Activated naive CD4-positive, alpha-beta T cell treated with anti-CD3 and anti-CD28 coated beads for 36 hours (primary cell): Measurements from ENCODE around the gene NKX3-2. TPM values are rescaled to one million over a fixed set of nuclear protein-coding genes. Genes with fewer than 3 reads are reported as not detected.
A peak's percentile ranks its signal among the peaks of the same experiment; 100 is the strongest.

Experiments used
- CTCF ChIA-PET: fragments of 350-600 bp; sonication (Branson Sonifier 250); formaldehyde crosslinking; loops from one replicate; lab custom pipeline; 2021; ENCODE audit warnings: antibody characterized with exemption; lab: Charles Lee
- DNase-seq: peaks from one replicate; pipeline ENCODE4 v3.0.0-alpha.2; 2020
- H3K27ac Mint-ChIP-seq: one replicate; pipeline ENCODE4 v1.8.0; 2021; ENCODE audit warnings: mild to moderate bottlenecking, mixed read lengths
- H3K27me3 Mint-ChIP-seq: one replicate; pipeline ENCODE4 v1.8.0; 2021; ENCODE audit warnings: low read depth, mixed read lengths
- H3K36me3 Mint-ChIP-seq: one replicate; pipeline ENCODE4 v1.8.0; 2021; ENCODE audit warnings: low read depth, mixed read lengths
- H3K4me1 Mint-ChIP-seq: one replicate; pipeline ENCODE4 v1.8.0; 2021; ENCODE audit warnings: low read depth, mixed read lengths
- H3K4me3 Mint-ChIP-seq: one replicate; pipeline ENCODE4 v1.8.0; 2021; ENCODE audit warnings: mild to moderate bottlenecking, moderate library complexity, mixed read lengths
- H3K9me3 Mint-ChIP-seq: one replicate; pipeline ENCODE4 v1.8.0; 2021; ENCODE audit warnings: mixed read lengths
- intact Hi-C: fragments of 100-400 bp; cut with micrococcal nuclease; formaldehyde crosslinking; loops from one replicate; pipeline ENCODE4 v1.15.1; 2023
- total RNA-seq, 2 experiments: library from RNA; stranded (reverse); gene quantifications; one replicate each; pipeline ENCODE4 v1.2.3, GENCODE V29; 2021

Gene NKX3-2
- total RNA-seq, 2 experiments from 2014 or later = not detected

- Mint-ChIP-seq H3K4me1 (peaks cover 34% of the 10 kb centered on the region), H3K9me3 (no peaks in the 10 kb centered on the region), H3K27ac (no peak overlapping the region), H3K27me3 (peaks cover 90% of the 10 kb centered on the region), H3K4me3 (no peak overlapping the region), H3K36me3 (peaks cover 5% of the 10 kb centered on the region)
- peak; percentile 41 for DNase-seq
- CTCF ChIA-PET = interaction anchor here (0.8 to 1.2 kb wide), 2 partner anchors 11 to 15 kb away, joined by 3 read pairs; no protein-coding TSS in a partner anchor
- intact Hi-C loops = no loop called here
These were observed 7.1 kb downstream of the NKX3-2 start for GRCh38 chr4:13537011-13537831.

- DNase-seq = no peak
- Mint-ChIP-seq H3K9me3 (no peaks in the 10 kb centered on the region), H3K27me3 (peaks cover 90% of the 10 kb centered on the region), H3K27ac (no peak overlapping the region), H3K36me3 (peaks cover 5% of the 10 kb centered on the region), H3K4me1 (peaks cover 31% of the 10 kb centered on the region), H3K4me3 (no peak overlapping the region)
- intact Hi-C loops = no loop called here
- CTCF ChIA-PET = interaction anchor here (0.8 to 1.2 kb wide), 2 partner anchors 12 to 15 kb away, joined by 3 read pairs; no protein-coding TSS in a partner anchor
These were observed 7.7 kb downstream of the NKX3-2 start for GRCh38 chr4:13536607-13537006.

- no peak for DNase-seq
- Mint-ChIP-seq H3K27me3 (peaks cover 91% of the 10 kb centered on the region), H3K27ac (no peak overlapping the region), H3K4me3 (no peak overlapping the region), H3K4me1 (peaks cover 33% of the 10 kb centered on the region), H3K9me3 (no peaks in the 10 kb centered on the region), H3K36me3 (peaks cover 5% of the 10 kb centered on the region)
- CTCF ChIA-PET = no interaction called here
- intact Hi-C loops = no loop called here
These were observed 8.5 kb downstream of the NKX3-2 start for GRCh38 chr4:13535708-13536361.

DNA sequence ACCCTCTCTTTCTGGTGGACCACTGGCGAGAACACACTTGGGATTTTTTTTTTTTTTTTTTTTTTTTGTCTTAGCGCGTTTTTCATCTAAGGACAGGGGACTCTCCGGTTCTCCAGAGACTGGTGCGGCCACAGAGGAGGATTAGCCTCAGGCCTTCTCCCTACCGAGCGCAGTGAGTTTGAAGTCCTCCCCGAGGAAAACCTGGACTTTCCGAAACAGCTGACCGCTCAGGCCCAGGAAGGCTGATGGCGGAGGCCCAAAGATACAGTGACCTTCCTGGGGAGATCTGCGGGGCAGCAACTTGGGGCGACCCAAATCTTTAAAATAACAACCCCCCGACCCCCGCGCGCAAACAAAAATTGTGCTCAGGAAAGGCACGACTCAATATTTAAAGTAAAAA, 9.2 kb downstream of the NKX3-2 start:
- intact Hi-C loops = no loop called here
- H3K27me3 Mint-ChIP-seq = peaks cover 91% of the 10 kb centered on the region
- CTCF ChIA-PET = interaction anchor here (0.7 kb wide), 1 partner anchor 71 kb away, joined by 3 read pairs; no protein-coding TSS in a partner anchor

GRCh38 chr4:13534344-13535063, 9.8 kb downstream of the NKX3-2 start:
- H3K4me3 Mint-ChIP-seq = no peak overlapping the region
- no peak overlapping the region for H3K27ac Mint-ChIP-seq
- H3K27me3 Mint-ChIP-seq = peaks cover 91% of the 10 kb centered on the region
- H3K36me3 Mint-ChIP-seq = peaks cover 5% of the 10 kb centered on the region
- H3K4me1 Mint-ChIP-seq = peaks cover 29% of the 10 kb centered on the region
- intact Hi-C loops = no loop called here
- DNase-seq = no peak
- H3K9me3 Mint-ChIP-seq = no peaks in the 10 kb centered on the region
- CTCF ChIA-PET = interaction anchor here (0.7 kb wide), 1 partner anchor 71 kb away, joined by 3 read pairs; no protein-coding TSS in a partner anchor

More for the DNA sequence above, 9.2 kb downstream of the NKX3-2 start:
- Mint-ChIP-seq H3K4me1 (peaks cover 29% of the 10 kb centered on the region), H3K4me3 (no peak overlapping the region), H3K9me3 (no peaks in the 10 kb centered on the region), H3K36me3 (peaks cover 5% of the 10 kb centered on the region), H3K27ac (no peak overlapping the region)
- no peak for DNase-seq

DNA sequence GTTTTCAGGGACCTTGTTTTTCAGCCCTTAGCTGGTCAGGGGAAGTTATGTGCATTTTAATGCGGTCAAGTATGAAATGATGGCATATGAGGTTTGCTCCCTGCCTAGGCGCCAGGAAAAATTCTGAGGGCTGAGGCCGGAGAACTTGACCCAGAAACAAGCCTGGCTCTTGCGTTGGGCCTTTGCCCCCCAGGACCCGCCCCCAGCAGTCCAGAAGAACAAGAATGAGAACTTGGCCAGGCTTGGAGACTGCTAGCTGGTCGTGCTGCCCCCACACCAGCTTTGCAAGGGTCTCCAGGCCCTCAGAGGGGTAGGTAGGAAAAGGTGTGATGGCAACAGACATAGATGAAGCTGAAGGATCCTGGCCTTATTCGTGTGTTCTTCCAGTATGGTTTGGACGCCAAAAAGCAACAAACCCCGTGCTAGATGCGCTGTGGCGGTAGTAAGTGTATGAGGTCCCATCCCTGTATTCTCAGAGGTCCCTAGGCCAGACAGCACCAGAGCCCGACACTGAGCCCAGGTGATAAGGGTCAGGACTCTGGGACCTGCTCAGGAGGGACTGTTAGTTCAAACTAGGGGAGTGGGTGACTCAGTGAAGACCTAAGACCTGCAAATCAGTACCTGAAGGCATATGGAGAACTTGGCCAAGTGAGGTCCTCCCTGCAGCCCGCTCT, 10.5 kb downstream of the NKX3-2 start:
- Mint-ChIP-seq H3K4me3 (no peak overlapping the region), H3K9me3 (peaks cover under 1% of the 10 kb centered on the region), H3K27ac (no peak overlapping the region), H3K36me3 (peaks cover 7% of the 10 kb centered on the region), H3K27me3 (peaks cover 90% of the 10 kb centered on the region), H3K4me1 (peaks cover 29% of the 10 kb centered on the region)
- CTCF ChIA-PET = no interaction called here
- intact Hi-C loops = no loop called here
- no peak for DNase-seq

GRCh38 chr4:13531625-13531998, 12.7 kb downstream of the NKX3-2 start:
- H3K27ac Mint-ChIP-seq = no peak overlapping the region
- DNase-seq = no peak
- peaks cover 33% of the 10 kb centered on the region for H3K4me1 Mint-ChIP-seq
- H3K27me3 Mint-ChIP-seq = peaks cover 87% of the 10 kb centered on the region
- CTCF ChIA-PET = interaction anchor here (2.5 kb wide), 1 partner anchor 12 kb away, joined by 9 read pairs; the partner anchor contains the start of gene NKX3-2
- intact Hi-C loops = no loop called here
- H3K4me3 Mint-ChIP-seq = no peak overlapping the region
- peaks cover 3% of the 10 kb centered on the region for H3K36me3 Mint-ChIP-seq
- peaks cover 5% of the 10 kb centered on the region for H3K9me3 Mint-ChIP-seq

GRCh38 chr4:13530823-13531624, 13.3 kb downstream of the NKX3-2 start:
- peaks cover 5% of the 10 kb centered on the region for H3K9me3 Mint-ChIP-seq
- intact Hi-C loops = no loop called here
- H3K4me3 Mint-ChIP-seq = no peak overlapping the region
- peaks cover 1% of the 10 kb centered on the region for H3K36me3 Mint-ChIP-seq
- DNase-seq = no peak
- H3K27me3 Mint-ChIP-seq = peaks cover 87% of the 10 kb centered on the region
- CTCF ChIA-PET = interaction anchor here (2.5 kb wide), 1 partner anchor 12 kb away, joined by 9 read pairs; the partner anchor contains the start of gene NKX3-2
- H3K27ac Mint-ChIP-seq = no peak overlapping the region
- H3K4me1 Mint-ChIP-seq = peaks cover 33% of the 10 kb centered on the region

DNA sequence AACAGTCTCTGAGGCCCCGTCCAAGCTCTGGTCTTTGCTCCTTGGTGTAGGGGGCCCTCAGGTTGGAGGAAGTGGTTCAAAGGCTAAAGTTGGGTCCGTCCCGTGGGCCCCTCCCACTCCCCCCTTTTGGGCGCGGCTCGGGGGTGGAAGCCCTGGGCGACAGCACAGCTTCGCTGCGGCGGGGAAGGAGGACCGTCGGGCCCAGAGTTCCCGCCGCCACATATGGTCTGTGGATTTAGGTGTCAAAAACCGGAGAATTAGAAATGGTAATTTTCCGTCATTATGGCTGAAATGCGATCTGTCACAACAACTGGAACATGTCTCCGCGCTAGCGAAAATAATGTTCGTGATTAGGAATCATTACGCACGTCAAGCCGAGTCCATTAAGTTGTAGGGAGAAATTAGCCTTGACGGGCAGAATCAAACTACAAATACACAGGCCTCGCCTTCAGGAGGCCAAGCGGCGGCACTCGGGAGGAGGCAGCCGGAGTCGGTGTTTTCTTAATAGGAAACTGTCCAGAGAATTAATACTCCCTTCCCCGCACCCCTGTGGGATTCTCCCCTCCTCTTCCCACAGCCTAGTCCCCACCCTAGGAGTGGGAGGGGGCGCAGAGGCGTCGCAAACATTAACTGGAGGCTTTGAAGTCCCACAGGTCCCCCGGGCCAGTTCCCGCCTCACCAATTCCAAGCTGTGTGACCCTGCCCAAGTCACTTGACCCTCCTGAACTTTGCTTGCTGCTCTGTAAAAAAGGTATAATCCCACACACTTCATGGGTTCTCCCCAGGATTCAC, 15.0 kb downstream of the NKX3-2 start:
- H3K27me3 Mint-ChIP-seq = peaks cover 86% of the 10 kb centered on the region
- H3K9me3 Mint-ChIP-seq = peaks cover 9% of the 10 kb centered on the region
- H3K4me3 Mint-ChIP-seq = peak overlapping the region; percentile 43
- CTCF ChIA-PET = interaction anchor here (1.6 kb wide), 1 partner anchor 13 kb away, joined by 3 read pairs; no protein-coding TSS in a partner anchor
- H3K4me1 Mint-ChIP-seq = peaks cover 33% of the 10 kb centered on the region
- H3K36me3 Mint-ChIP-seq = peaks cover 4% of the 10 kb centered on the region
- no peak overlapping the region for H3K27ac Mint-ChIP-seq
- no peak for DNase-seq
- intact Hi-C loops = loop anchor here (5.0 kb wide), 1 partner anchor 1473 kb away; the partner anchor contains the start of gene CPEB2

- intact Hi-C loops = loop anchor here (1.0 to 5.0 kb wide), 4 partner anchors 13 to 1474 kb away; partner anchors contain the start of genes CPEB2 and RAB28
- Mint-ChIP-seq H3K4me1 (peaks cover 33% of the 10 kb centered on the region), H3K36me3 (peaks cover 8% of the 10 kb centered on the region), H3K4me3 (peak overlapping the region; percentile 43), H3K27me3 (peaks cover 86% of the 10 kb centered on the region), H3K9me3 (peaks cover 14% of the 10 kb centered on the region), H3K27ac (no peak overlapping the region)
- CTCF ChIA-PET = no interaction called here
- DNase-seq = no peak
These were observed 15.5 kb downstream of the NKX3-2 start for GRCh38 chr4:13528821-13529127.
